OCI-LY1 (cell line): ENCODE measurements around the gene RCAN3.

ENCODE experiments used
- H2AFZ ChIP-seq: fragments of 200-600 bp; sonication (generic), shearing (Covaris generic); 2 replicates; pipeline ENCODE4 v1.6.0; 2014; ENCODE audit warnings: antibody characterized with exemption, mild to moderate bottlenecking, low read length
- H3F3A ChIP-seq: fragments of 200-600 bp; sonication (generic), shearing (Covaris generic); 2 replicates; pipeline ENCODE4 v1.6.0; 2014; ENCODE audit warnings: mild to moderate bottlenecking, antibody characterized with exemption, low read length, moderate library complexity; ENCODE audit not compliant: insufficient read depth
- H3K27ac ChIP-seq: fragments of 200-600 bp; sonication (generic); 2 replicates; pipeline ENCODE4 v1.5.1; 2014; ENCODE audit warnings: low read length, mixed run types, mild to moderate bottlenecking, low read depth; ENCODE audit not compliant: poor library complexity, severe bottlenecking
- H3K27me3 ChIP-seq: fragments of 200-600 bp; sonication (generic); 2 replicates; pipeline ENCODE4 v1.6.0; 2014; ENCODE audit warnings: antibody characterized with exemption, mild to moderate bottlenecking, low read length, moderate library complexity; ENCODE audit not compliant: insufficient read depth
- H3K36me3 ChIP-seq: fragments of 200-600 bp; sonication (generic); 2 replicates; pipeline ENCODE4 v1.6.1; 2014; ENCODE audit warnings: mild to moderate bottlenecking, antibody characterized with exemption, low read length, moderate library complexity, mixed read lengths; ENCODE audit not compliant: insufficient read depth
- H3K4me1 ChIP-seq: fragments of 200-600 bp; sonication (generic); 2 replicates; pipeline ENCODE4 v1.5.1; 2014; ENCODE audit warnings: mild to moderate bottlenecking, low read length, moderate library complexity; ENCODE audit not compliant: insufficient read depth, severe bottlenecking
- H3K4me2 ChIP-seq: fragments of 200-600 bp; sonication (generic), shearing (Covaris generic); 2 replicates; pipeline ENCODE4 v1.6.1; 2014; ENCODE audit warnings: low read length
- H3K4me3 ChIP-seq: fragments of 200-600 bp; sonication (generic); 2 replicates; pipeline ENCODE4 v1.5.1; 2014; ENCODE audit warnings: low read length, low read depth, mild to moderate bottlenecking, mixed read lengths; ENCODE audit not compliant: poor library complexity, severe bottlenecking
- H3K79me2 ChIP-seq: fragments of 200-600 bp; shearing (Covaris generic); 2 replicates; pipeline ENCODE4 v1.6.1; 2016; ENCODE audit warnings: mixed run types, low read length, mixed read lengths; ENCODE audit not compliant: insufficient read depth
- H3K9ac ChIP-seq: fragments of 200-600 bp; sonication (generic), shearing (Covaris generic); 2 replicates; pipeline ENCODE4 v1.6.1; 2014; ENCODE audit warnings: mild to moderate bottlenecking, low read length, mixed read lengths
- H3K9me2 ChIP-seq: fragments of 200-600 bp; sonication (generic), shearing (Covaris generic); 2 replicates; pipeline ENCODE4 v1.6.1; 2014; ENCODE audit warnings: low read depth, mild to moderate bottlenecking, low read length, mixed read lengths
- H3K9me3 ChIP-seq: fragments of 200-600 bp; shearing (Covaris generic); 2 replicates; pipeline ENCODE4 v1.6.1; 2014; ENCODE audit warnings: low read length, mixed read lengths
- H4K20me1 ChIP-seq: fragments of 200-600 bp; sonication (generic), shearing (Covaris generic); 2 replicates; pipeline ENCODE4 v1.6.0; 2016; ENCODE audit warnings: mild to moderate bottlenecking, low read length; ENCODE audit not compliant: insufficient read depth
- EZH2 ChIP-seq: fragments of 200-600 bp; sonication (generic), shearing (Covaris generic); IDR thresholded peaks from 2 replicates; pipeline ENCODE4 v1.8.0; 2017; ENCODE audit warnings: borderline replicate concordance, mixed run types, mild to moderate bottlenecking, antibody characterized with exemption, low read length, moderate library complexity, mixed read lengths
- TF ChIP-seq, protein P1 (sequence below): fragments of 200-600 bp; sonication (generic), shearing (Covaris generic); IDR thresholded peaks from 2 replicates; pipeline ENCODE4 v1.5.1; 2017; ENCODE audit warnings: mild to moderate bottlenecking, antibody characterized with exemption, low read length, moderate library complexity, mixed read lengths

RCAN3 gene

DNA sequence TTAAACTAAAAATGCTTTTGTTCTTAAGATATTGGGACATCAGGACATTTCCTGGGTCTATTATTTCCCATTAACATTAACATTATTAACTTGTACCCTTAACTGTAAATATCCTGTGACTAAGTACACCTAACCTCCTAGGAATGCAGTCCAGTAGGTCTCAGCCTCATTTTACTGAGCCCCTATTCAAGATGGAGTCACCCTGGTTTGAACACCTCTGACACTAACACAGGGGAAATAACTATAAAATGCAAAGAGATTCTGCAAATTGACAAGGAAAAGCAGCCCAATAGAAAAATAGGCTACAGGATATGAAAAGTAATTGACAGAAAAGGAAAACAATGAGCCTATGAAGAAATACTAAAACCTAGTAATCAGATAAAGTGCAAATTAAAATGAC is 41.6 kb downstream of the RCAN3 start:
- no peak for TF ChIP-seq EZH2
- TF ChIP-seq, protein P1, sequence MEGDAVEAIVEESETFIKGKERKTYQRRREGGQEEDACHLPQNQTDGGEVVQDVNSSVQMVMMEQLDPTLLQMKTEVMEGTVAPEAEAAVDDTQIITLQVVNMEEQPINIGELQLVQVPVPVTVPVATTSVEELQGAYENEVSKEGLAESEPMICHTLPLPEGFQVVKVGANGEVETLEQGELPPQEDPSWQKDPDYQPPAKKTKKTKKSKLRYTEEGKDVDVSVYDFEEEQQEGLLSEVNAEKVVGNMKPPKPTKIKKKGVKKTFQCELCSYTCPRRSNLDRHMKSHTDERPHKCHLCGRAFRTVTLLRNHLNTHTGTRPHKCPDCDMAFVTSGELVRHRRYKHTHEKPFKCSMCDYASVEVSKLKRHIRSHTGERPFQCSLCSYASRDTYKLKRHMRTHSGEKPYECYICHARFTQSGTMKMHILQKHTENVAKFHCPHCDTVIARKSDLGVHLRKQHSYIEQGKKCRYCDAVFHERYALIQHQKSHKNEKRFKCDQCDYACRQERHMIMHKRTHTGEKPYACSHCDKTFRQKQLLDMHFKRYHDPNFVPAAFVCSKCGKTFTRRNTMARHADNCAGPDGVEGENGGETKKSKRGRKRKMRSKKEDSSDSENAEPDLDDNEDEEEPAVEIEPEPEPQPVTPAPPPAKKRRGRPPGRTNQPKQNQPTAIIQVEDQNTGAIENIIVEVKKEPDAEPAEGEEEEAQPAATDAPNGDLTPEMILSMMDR: no peak
- no peak overlapping the region for H2AFZ ChIP-seq
- H3K4me1 ChIP-seq: peaks cover 7% of the 10 kb centered on the region
- H3K9me2 ChIP-seq: no peaks in the 10 kb centered on the region
- no peaks in the 10 kb centered on the region for H4K20me1 ChIP-seq
- no peaks in the 10 kb centered on the region for H3K36me3 ChIP-seq
- no peaks in the 10 kb centered on the region for H3K27me3 ChIP-seq
- no peak overlapping the region for H3K4me2 ChIP-seq
- no peaks in the 10 kb centered on the region for H3F3A ChIP-seq
- no peaks in the 10 kb centered on the region for H3K9me3 ChIP-seq
- no peak overlapping the region for H3K4me3 ChIP-seq
- no peaks in the 10 kb centered on the region for H3K79me2 ChIP-seq
- no peak overlapping the region for H3K27ac ChIP-seq
- no peak overlapping the region for H3K9ac ChIP-seq

DNA sequence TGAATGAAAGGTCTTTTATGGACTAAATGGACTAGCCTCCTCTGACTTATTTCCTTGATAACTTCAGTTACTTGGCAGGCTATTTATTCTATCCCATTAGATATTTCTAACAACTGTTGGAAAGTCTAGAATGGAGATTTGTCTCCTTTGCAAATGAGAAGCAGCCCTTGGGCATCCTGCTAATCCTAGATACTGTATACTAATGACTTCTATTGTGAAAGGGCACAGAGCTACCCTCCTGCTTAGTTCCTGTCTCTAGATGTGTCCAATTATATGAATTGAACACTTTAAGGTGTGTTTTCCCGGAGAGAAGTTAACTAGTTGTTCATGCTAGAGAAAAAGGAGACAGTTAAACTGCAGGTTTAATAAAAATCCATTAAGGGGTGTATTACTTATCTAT is 43.0 kb downstream of the RCAN3 start:
- H3K4me2 ChIP-seq: no peak overlapping the region
- H3K79me2 ChIP-seq: no peaks in the 10 kb centered on the region
- no peak overlapping the region for H3K9ac ChIP-seq
- no peaks in the 10 kb centered on the region for H3F3A ChIP-seq
- no peaks in the 10 kb centered on the region for H4K20me1 ChIP-seq
- TF ChIP-seq EZH2: no peak
- TF ChIP-seq, protein P1: no peak
- no peaks in the 10 kb centered on the region for H3K9me3 ChIP-seq
- H3K27ac ChIP-seq: no peak overlapping the region
- no peak overlapping the region for H3K4me3 ChIP-seq
- H2AFZ ChIP-seq: no peak overlapping the region
- no peaks in the 10 kb centered on the region for H3K36me3 ChIP-seq
- peaks cover 3% of the 10 kb centered on the region; the same call in 1 of the 2 replicates for H3K27me3 ChIP-seq
- no peaks in the 10 kb centered on the region for H3K4me1 ChIP-seq
- H3K9me2 ChIP-seq: no peaks in the 10 kb centered on the region

DNA sequence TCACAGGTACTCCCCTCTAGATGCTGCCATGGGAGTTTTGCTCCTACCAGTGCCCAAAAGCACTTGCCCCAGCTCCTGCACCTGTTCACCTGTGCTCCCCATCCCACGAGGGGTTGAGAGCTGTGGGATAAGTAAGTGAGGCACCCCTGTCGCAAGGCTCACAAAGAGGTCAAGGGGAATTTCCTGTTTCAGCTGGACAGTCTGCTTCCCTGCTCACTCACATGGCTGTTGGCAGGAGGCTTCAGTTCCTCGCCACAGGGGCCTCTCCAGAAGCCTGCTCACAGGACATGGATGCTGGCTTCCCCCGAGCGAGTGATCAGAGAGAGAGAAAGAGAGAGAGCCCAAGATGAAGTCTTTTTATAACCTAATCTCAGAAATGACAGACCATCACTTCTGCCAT is 44.6 kb downstream of the RCAN3 start:
- H3K9ac ChIP-seq: no peak overlapping the region
- no peaks in the 10 kb centered on the region for H3K9me3 ChIP-seq
- no peak overlapping the region for H3K4me3 ChIP-seq
- H3K27me3 ChIP-seq: peaks cover 3% of the 10 kb centered on the region; the same call in 1 of the 2 replicates
- no peaks in the 10 kb centered on the region for H3K4me1 ChIP-seq
- no peaks in the 10 kb centered on the region for H3K36me3 ChIP-seq
- no peak overlapping the region for H2AFZ ChIP-seq
- H3K9me2 ChIP-seq: no peaks in the 10 kb centered on the region
- H3F3A ChIP-seq: no peaks in the 10 kb centered on the region
- H3K4me2 ChIP-seq: no peak overlapping the region
- no peaks in the 10 kb centered on the region for H3K79me2 ChIP-seq
- TF ChIP-seq, protein P1: no peak
- TF ChIP-seq EZH2: no peak
- no peak overlapping the region for H3K27ac ChIP-seq
- no peaks in the 10 kb centered on the region for H4K20me1 ChIP-seq
